ENCODE measurements around the gene DTNBP1. TPM values are rescaled to one million over a fixed set of nuclear protein-coding genes. Genes with fewer than 3 reads are reported as not detected.
A peak's percentile ranks its signal among the peaks of the same experiment; 100 is the strongest.

The DTNBP1 gene
- total and polyA plus RNA-seq, 2 of the 13 experiments (the other 11 are each of a cell fraction or from before 2014, with no cell fraction given) = 6.6 to 19.1 TPM

DNA sequence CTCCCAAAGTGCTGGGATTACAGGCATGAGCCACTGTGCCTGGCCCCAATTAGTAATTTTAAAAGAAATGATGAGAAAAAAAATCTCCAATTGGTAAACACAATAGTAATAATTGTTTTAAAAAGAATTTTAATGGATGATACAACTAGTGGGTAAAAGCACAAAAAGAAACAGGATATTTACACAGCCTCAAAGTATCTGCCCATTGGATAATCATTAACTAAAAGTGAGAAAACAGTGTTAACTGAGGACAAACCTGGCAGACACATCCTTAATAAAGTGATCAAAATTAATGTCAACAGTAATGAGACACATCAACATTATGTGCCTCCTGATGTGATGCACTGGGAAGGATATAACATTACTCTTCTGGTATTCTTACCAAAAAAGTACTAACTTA, 24.5 kb downstream of the DTNBP1 start (continued):
- TF ChIP-seq PAXIP1 (CRISPR knock-in tag; conservative IDR thresholded peaks at IDR 0.05) = peak; percentile 55

GRCh38 chr6:15631432-15631831, 31.4 kb downstream of the DTNBP1 start:
- Histone ChIP-seq H3K4me2 (ENCODE audit: low read depth, low read length) (no peak overlapping the region), H3K36me3 (replicated peaks in 1 of 2; ENCODE audit: control insufficient read depth in 1 of 2, insufficient read depth in 2 of 2, low read length in 2 of 2) (no peaks in the 10 kb centered on the region), H3K4me3 (replicated peaks in 1 of 3; ENCODE audit: insufficient read depth in 1 of 3, low read depth in 2 of 3, low read length in 3 of 3) (no peak overlapping the region), H3K27ac (ENCODE audit: extremely low read length, insufficient read depth, low read length) (no peak overlapping the region), H3K9ac (ENCODE audit: insufficient read depth, low read depth, low read length) (no peak overlapping the region), H2AFZ (ENCODE audit: low read length) (no peak overlapping the region), H3K9me3 (ENCODE audit: low read length) (no peaks in the 10 kb centered on the region), H4K20me1 (ENCODE audit: insufficient read depth, low read length) (no peaks in the 10 kb centered on the region), H3K4me1 (ENCODE audit: insufficient read depth, low read length) (peaks cover 21% of the 10 kb centered on the region), H3K27me3 (ENCODE audit: control insufficient read depth in 1 of 2, insufficient read depth in 2 of 2, low read length in 2 of 2) (no peaks in the 10 kb centered on the region), H3K79me2 (ENCODE audit: insufficient read depth, low read length) (no peaks in the 10 kb centered on the region)
- ATAC-seq (peak; percentile 44), FAIRE-seq (no peak), DNase-seq (ENCODE audit: low spot score) (peak; percentile 27)
- CTCF ChIA-PET (ENCODE audit: low intra/inter-chr PET ratio, low total read pairs) = no interaction called here
- in situ Hi-C loops (cut with HindIII; ENCODE audit: extremely low pct_ligation_motif_present, low pct_unique_long_range_greater_than_20kb) (no loop called here), intact Hi-C loops (cut with micrococcal nuclease; ENCODE audit: unreplicated experiment) (no loop called here)
- 38% methylated on average over 2 of the region's 2 CpGs for WGBS (ENCODE audit: low lambda C conversion rate)
- no TSS peak for BruUV-seq (replicated peaks)
- POLR2A ChIA-PET = no interaction called here
- TF ChIP-seq ZNF503 (CRISPR knock-in tag; IDR thresholded peaks at IDR 0.05) (no peak), ZNF619 (CRISPR knock-in tag; IDR thresholded peaks at IDR 0.05) (no peak), PPARG (CRISPR knock-in tag; conservative IDR thresholded peaks at IDR 0.05) (no peak), REXO4 (CRISPR knock-in tag; IDR thresholded peaks at IDR 0.05; ENCODE audit: borderline replicate concordance) (no peak), HOXA5 (CRISPR knock-in tag; IDR thresholded peaks at IDR 0.05) (no peak), NCOR1 (IDR thresholded peaks at IDR 0.05; ENCODE audit: borderline replicate concordance, low read length) (peak; percentile 55; the same call in 1 of the 2 replicates), ATM (IDR thresholded peaks at IDR 0.05; ENCODE audit: borderline replicate concordance) (no peak), NFKB2 (CRISPR knock-in tag; IDR thresholded peaks at IDR 0.05; ENCODE audit: borderline replicate concordance) (no peak), ZNF597 (CRISPR knock-in tag; IDR thresholded peaks at IDR 0.05) (no peak), ETV6 (CRISPR knock-in tag; conservative IDR thresholded peaks at IDR 0.05) (no peak), ARID3A (IDR thresholded peaks at IDR 0.05; ENCODE audit: low read depth, low read length) (no peak), PLSCR1 (CRISPR knock-in tag; IDR thresholded peaks at IDR 0.05; ENCODE audit: borderline replicate concordance) (no peak)

Data from HepG2 (cell line).